ENCODE data around the gene SPG7. TPM values are rescaled to one million over a fixed set of nuclear protein-coding genes. Genes with fewer than 3 reads are reported as not detected.

Gene SPG7
- total RNA-seq, 1 experiment from 2014 or later: 160 TPM

DNA sequence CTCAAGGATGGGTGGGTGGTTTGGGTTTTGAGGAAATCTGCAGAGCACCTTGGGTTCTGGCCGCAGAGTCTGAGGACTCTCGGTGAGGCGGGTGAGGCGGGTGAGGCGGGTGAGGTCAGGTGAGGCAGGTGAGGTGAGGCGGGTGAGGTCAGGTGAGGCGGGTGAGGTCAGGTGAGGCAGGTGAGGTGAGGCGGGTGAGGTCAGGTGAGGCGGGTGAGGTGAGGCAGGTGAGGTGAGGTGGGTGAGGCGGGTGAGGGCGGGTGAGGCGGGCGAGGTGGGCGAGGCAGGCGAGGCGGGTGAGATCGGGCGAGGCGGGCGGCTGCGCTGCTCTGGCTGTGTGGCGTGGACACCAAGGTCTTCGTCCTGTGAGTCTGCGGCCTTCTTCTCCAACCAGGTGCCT, 28.2 kb downstream of the SPG7 start:
- Histone ChIP-seq H2AFZ (no peak overlapping the region), H3K4me3 (no peak overlapping the region), H3K4me1 (replicated peaks; ENCODE audit: insufficient read depth) (no peaks in the 10 kb centered on the region), H3K9me3 (ENCODE audit: insufficient read depth, low read depth) (no peaks in the 10 kb centered on the region), H3K4me2 (no peak overlapping the region), H3K27me3 (ENCODE audit: insufficient read depth, low read depth) (no peaks in the 10 kb centered on the region), H3F3A (ENCODE audit: insufficient read depth, low read depth) (no peaks in the 10 kb centered on the region), H3K36me3 (ENCODE audit: low read depth) (0 out of 2 replicates have a peak, but pooled peaks cover 7% of the 10 kb centered on the region), H3K27ac (no peak overlapping the region), H3K79me2 (ENCODE audit: low read depth) (no peaks in the 10 kb centered on the region), H4K20me1 (ENCODE audit: insufficient read depth) (peaks cover 4% of the 10 kb centered on the region), H3K9me2 (ENCODE audit: insufficient read depth) (no peaks in the 10 kb centered on the region)
- POLR2A ChIA-PET (ENCODE audit: unreplicated experiment): no interaction called here
- no peak for TF ChIP-seq EZH2 (IDR thresholded peaks at IDR 0.05; ENCODE audit: low read depth)
- TF ChIP-seq, protein P1, sequence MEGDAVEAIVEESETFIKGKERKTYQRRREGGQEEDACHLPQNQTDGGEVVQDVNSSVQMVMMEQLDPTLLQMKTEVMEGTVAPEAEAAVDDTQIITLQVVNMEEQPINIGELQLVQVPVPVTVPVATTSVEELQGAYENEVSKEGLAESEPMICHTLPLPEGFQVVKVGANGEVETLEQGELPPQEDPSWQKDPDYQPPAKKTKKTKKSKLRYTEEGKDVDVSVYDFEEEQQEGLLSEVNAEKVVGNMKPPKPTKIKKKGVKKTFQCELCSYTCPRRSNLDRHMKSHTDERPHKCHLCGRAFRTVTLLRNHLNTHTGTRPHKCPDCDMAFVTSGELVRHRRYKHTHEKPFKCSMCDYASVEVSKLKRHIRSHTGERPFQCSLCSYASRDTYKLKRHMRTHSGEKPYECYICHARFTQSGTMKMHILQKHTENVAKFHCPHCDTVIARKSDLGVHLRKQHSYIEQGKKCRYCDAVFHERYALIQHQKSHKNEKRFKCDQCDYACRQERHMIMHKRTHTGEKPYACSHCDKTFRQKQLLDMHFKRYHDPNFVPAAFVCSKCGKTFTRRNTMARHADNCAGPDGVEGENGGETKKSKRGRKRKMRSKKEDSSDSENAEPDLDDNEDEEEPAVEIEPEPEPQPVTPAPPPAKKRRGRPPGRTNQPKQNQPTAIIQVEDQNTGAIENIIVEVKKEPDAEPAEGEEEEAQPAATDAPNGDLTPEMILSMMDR (conservative IDR thresholded peaks at IDR 0.05): no peak
- no peak for DNase-seq
- CTCF ChIA-PET: no interaction called here
- intact Hi-C loops (cut with micrococcal nuclease; ENCODE audit: unreplicated experiment): no loop called here
- no TSS peak for BruUV-seq (replicated peaks)

DNA sequence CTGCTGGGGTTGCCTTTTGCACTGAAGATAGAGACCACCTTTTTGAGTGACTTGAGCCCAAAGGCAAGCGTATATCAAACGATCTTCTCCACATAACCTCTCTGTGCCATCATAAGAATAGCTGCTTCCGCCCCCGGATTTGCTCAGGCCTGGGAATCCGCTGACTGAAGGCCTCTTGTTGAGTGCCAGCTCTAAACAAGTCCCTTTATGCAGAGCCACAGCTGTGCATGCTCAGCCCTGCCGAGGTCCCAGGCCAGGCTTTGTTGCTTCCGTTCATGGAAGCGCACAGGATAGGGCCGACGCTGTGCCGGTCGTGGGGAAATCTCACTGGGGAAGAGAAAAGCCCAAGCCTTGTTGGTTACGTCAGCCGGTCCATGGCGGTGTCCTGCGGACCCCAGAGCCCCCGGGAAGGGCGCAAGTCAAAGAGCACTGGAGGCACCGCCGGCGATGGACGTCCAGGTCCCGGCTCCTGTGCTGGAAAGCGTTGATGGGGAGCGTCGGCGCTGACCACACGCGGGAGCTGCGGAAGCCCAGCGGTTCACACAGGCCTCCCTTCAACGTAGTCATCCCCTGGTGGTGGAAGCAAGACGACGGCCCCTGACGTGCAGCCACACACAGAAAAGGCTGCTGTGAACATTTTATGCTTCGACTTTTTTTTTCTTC, 28.8 kb downstream of the SPG7 start:
- no peak overlapping the region for H3K4me3 ChIP-seq
- H3K9me3 ChIP-seq (ENCODE audit: insufficient read depth, low read depth): no peaks in the 10 kb centered on the region
- no peaks in the 10 kb centered on the region for H3K9me2 ChIP-seq (ENCODE audit: insufficient read depth)
- CTCF ChIA-PET: no interaction called here
- BruUV-seq (replicated peaks): no TSS peak
- H2AFZ ChIP-seq: no peak overlapping the region
- intact Hi-C loops (cut with micrococcal nuclease; ENCODE audit: unreplicated experiment): no loop called here
- TF ChIP-seq EZH2 (IDR thresholded peaks at IDR 0.05; ENCODE audit: low read depth): no peak
- TF ChIP-seq, protein P1 (conservative IDR thresholded peaks at IDR 0.05): no peak
- H3F3A ChIP-seq (ENCODE audit: insufficient read depth, low read depth): no peaks in the 10 kb centered on the region
- no peak for DNase-seq
- POLR2A ChIA-PET (ENCODE audit: unreplicated experiment): no interaction called here
- H3K4me2 ChIP-seq: no peak overlapping the region
- H3K4me1 ChIP-seq (replicated peaks; ENCODE audit: insufficient read depth): no peaks in the 10 kb centered on the region
- H3K27ac ChIP-seq: no peak overlapping the region
- H3K27me3 ChIP-seq (ENCODE audit: insufficient read depth, low read depth): no peaks in the 10 kb centered on the region
- peaks cover 4% of the 10 kb centered on the region for H4K20me1 ChIP-seq (ENCODE audit: insufficient read depth)
- 0 out of 2 replicates have a peak, but pooled peaks cover 7% of the 10 kb centered on the region for H3K36me3 ChIP-seq (ENCODE audit: low read depth)
- no peaks in the 10 kb centered on the region for H3K79me2 ChIP-seq (ENCODE audit: low read depth)

DNA sequence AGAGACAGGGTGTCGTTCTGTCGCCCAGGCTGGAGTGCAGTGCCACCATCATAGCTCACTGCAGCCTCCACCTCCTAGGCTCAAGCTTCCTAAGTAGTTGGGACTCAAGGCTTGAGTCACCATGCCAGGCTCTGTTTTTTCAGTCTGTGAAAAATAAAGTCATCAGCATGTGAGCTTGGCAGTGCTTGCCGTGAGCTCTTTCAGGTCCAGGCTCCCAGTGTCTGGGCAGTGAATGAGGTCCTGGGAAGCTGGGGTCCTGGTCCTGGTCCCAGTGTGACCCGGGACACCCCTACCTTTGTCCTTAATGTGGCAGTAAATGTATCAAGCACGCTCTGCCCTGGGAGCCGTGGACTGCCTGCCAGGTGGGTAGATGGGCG, 29.3 kb downstream of the SPG7 start:
- no peaks in the 10 kb centered on the region for H3K9me2 ChIP-seq (ENCODE audit: insufficient read depth)
- no peaks in the 10 kb centered on the region for H3K79me2 ChIP-seq (ENCODE audit: low read depth)
- no peaks in the 10 kb centered on the region for H3F3A ChIP-seq (ENCODE audit: insufficient read depth, low read depth)
- no peak for TF ChIP-seq EZH2 (IDR thresholded peaks at IDR 0.05; ENCODE audit: low read depth)
- TF ChIP-seq, protein P1 (conservative IDR thresholded peaks at IDR 0.05): no peak
- ChIA-PET POLR2A (ENCODE audit: unreplicated experiment) (no interaction called here), CTCF (no interaction called here)
- DNase-seq: no peak
- H4K20me1 ChIP-seq (ENCODE audit: insufficient read depth): peaks cover 4% of the 10 kb centered on the region
- intact Hi-C loops (cut with micrococcal nuclease; ENCODE audit: unreplicated experiment): no loop called here
- no peak overlapping the region for H3K27ac ChIP-seq
- 0 out of 2 replicates have a peak, but pooled peaks cover 7% of the 10 kb centered on the region for H3K36me3 ChIP-seq (ENCODE audit: low read depth)
- no peak overlapping the region for H3K4me3 ChIP-seq
- H3K9me3 ChIP-seq (ENCODE audit: insufficient read depth, low read depth): no peaks in the 10 kb centered on the region
- no peaks in the 10 kb centered on the region for H3K4me1 ChIP-seq (replicated peaks; ENCODE audit: insufficient read depth)
- BruUV-seq (replicated peaks): no TSS peak
- no peak overlapping the region for H2AFZ ChIP-seq
- H3K27me3 ChIP-seq (ENCODE audit: insufficient read depth, low read depth): no peaks in the 10 kb centered on the region
- no peak overlapping the region for H3K4me2 ChIP-seq

Measured in PC-9 (cell line).